Cardiac muscle cell (in vitro differentiated cells and primary cell): ENCODE results near the gene TOR4A. TPM values are rescaled to one million over a fixed set of nuclear protein-coding genes. Genes with fewer than 3 reads are reported as not detected.

ENCODE experiments used
- DNase-seq, 2 donors: peaks; one replicate each; pipeline versions ENCODE4 v3.0.0 to v3.0.0-alpha.2; 2010 to 2017; ENCODE audit warnings: low read depth in 1 of 2, low spot score in 1 of 2
- H3K27ac ChIP-seq: fragments of 200-600 bp; sonication (generic); 2 replicates; pipeline ENCODE4 v1.5.1; 2016
- H3K27me3 ChIP-seq: fragments of 200-600 bp; sonication (generic); 2 replicates; pipeline ENCODE4 v1.6.0; 2016; ENCODE audit warnings: control low read depth
- H3K36me3 ChIP-seq: fragments of 200-600 bp; sonication (generic); 2 replicates; pipeline ENCODE4 v1.5.1; 2016; ENCODE audit warnings: control low read depth
- H3K4me1 ChIP-seq: fragments of 200-600 bp; sonication (generic); 2 replicates; pipeline ENCODE4 v1.8.1; 2017; ENCODE audit warnings: low read depth, mild to moderate bottlenecking, mixed run types
- H3K4me3 ChIP-seq: fragments of 200-600 bp; sonication (generic); 2 replicates; pipeline ENCODE4 v1.5.1; 2016; ENCODE audit warnings: mild to moderate bottlenecking
- H3K9me3 ChIP-seq: fragments of 200-600 bp; sonication (generic); 2 replicates; pipeline ENCODE4 v1.5.1; 2017; ENCODE audit warnings: low read depth, mild to moderate bottlenecking, control low read depth
- polyA plus RNA-seq: library from polyadenylated mRNA; unstranded; fragments of >200 nt; fragmentation: Nextera tagmentation; extraction: Ambion mirVana; gene quantifications from 2 replicates; pipeline ENCODE4 v1.2.1, GENCODE V29; 2016
- total RNA-seq: library from RNA; depleted of rRNA; stranded (reverse); fragments of >200 nt; gene quantifications from 2 replicates; pipeline ENCODE4 v1.2.3, GENCODE V29; 2016
- TF ChIP-seq, protein P1 (sequence below): IDR thresholded peaks from 2 replicates; pipeline ENCODE4 v1.5.1; 2012; ENCODE audit warnings: low read depth, mild to moderate bottlenecking, low read length

TOR4A gene
- total and polyA plus RNA-seq, 2 experiments from 2014 or later, result 18.5 to 51.4 TPM

DNA sequence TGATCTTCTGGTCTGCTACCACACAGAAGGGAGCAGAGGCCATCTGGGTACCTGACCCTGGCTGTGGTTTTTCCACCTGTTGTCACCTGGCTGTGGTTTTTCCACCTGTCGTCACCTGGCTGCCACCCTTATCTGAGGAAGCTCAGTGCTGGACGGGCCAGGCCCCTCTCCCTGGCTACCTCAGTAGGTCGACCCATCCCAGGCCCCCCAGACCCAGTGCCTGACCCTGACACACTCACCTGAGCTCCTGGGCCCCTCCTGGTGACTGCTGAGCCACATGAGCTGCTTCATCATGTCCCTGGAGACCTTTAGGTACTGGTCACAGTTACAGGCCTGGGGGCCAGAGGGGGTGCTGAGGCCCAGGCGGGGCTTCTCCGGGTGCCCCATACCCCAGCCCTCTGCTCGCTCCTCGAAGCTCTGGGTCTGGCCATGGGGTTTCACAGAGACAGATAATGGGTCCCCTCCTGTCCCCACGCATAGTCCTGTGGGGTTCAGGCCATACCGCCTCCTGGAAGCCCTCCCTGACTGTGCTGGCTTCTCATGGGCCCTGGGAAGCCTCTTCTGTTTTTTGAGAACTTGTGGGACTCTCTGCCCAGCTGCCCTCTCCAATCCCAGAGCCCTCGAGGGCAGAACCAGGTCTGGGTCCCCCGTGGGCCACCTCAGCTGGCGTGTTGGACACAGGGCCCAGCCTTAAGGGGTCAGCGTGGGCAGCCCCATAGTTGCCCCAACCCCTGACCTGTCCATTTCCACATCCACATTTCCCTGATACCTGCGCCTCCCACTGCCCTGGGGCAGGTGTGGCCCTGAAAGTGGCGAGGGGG, 32.1 kb downstream of the TOR4A start:
- Histone ChIP-seq H3K4me3 (no peak overlapping the region), H3K27me3 (no peaks in the 10 kb centered on the region), H3K9me3 (no peaks in the 10 kb centered on the region), H3K4me1 (peaks cover 12% of the 10 kb centered on the region), H3K36me3 (no peaks in the 10 kb centered on the region), H3K27ac (no peak overlapping the region)
- DNase-seq, result no peak
- TF ChIP-seq, protein P1, sequence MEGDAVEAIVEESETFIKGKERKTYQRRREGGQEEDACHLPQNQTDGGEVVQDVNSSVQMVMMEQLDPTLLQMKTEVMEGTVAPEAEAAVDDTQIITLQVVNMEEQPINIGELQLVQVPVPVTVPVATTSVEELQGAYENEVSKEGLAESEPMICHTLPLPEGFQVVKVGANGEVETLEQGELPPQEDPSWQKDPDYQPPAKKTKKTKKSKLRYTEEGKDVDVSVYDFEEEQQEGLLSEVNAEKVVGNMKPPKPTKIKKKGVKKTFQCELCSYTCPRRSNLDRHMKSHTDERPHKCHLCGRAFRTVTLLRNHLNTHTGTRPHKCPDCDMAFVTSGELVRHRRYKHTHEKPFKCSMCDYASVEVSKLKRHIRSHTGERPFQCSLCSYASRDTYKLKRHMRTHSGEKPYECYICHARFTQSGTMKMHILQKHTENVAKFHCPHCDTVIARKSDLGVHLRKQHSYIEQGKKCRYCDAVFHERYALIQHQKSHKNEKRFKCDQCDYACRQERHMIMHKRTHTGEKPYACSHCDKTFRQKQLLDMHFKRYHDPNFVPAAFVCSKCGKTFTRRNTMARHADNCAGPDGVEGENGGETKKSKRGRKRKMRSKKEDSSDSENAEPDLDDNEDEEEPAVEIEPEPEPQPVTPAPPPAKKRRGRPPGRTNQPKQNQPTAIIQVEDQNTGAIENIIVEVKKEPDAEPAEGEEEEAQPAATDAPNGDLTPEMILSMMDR, result no peak

- no peaks in the 10 kb centered on the region for H3K27me3 ChIP-seq
- no peak for DNase-seq
- TF ChIP-seq, protein P1, result no peak
- no peak overlapping the region for H3K4me3 ChIP-seq
- H3K4me1 ChIP-seq, result peaks cover 15% of the 10 kb centered on the region
- no peak overlapping the region for H3K27ac ChIP-seq
- H3K9me3 ChIP-seq, result no peaks in the 10 kb centered on the region
- H3K36me3 ChIP-seq, result no peaks in the 10 kb centered on the region
These were observed 32.9 kb downstream of the TOR4A start for GRCh38 chr9:137310189-137311052.

GRCh38 chr9:137311171-137311985, 33.9 kb downstream of the TOR4A start:
- DNase-seq, result no peak

DNA sequence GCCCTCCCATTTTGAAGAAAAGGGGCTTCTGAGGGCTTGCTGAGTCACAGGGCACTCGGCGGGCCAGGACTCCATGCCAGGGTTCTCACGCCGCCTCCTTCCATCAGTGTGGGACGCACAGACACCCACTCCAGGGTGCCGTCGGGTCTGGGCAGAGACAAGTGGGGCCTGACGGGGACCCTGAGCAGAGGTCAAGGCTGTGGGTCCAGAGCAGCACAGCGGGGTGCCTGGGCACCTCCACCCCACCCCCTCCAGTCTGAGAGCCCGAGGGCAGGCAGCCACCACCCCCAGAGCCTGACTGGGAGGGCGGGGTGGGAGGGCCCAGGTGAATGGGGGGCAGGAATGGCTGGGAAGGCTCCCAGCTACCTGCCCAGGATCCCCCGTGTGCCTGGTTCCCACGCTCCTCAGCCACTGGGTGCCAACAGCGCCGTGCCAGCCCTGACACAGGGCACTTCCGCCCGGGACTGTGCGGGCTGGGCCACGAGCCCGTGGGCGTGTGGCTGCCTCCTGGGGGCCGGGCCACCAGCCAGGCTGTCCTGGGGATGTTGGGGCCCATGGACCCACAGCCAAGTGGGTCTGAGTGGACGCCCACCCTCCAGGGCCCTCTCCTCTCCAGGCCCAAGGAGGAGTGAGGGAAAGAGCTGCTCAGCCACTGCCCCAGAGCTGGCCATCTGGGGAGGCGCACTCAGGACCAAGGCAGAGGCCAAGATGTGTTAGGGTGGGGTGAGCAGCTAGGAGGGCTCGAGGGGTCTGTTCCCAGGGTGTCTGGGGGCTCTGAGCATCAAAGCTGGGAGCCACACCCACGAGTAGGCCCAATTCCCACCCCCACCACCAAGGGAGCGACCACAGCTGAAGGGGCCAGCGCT, 34.7 kb downstream of the TOR4A start:
- Histone ChIP-seq H3K27me3 (no peaks in the 10 kb centered on the region), H3K27ac (no peak overlapping the region), H3K4me3 (no peak overlapping the region), H3K36me3 (no peaks in the 10 kb centered on the region), H3K4me1 (peaks cover 23% of the 10 kb centered on the region), H3K9me3 (no peaks in the 10 kb centered on the region)
- TF ChIP-seq, protein P1, result no peak
- DNase-seq, result no peak

More at GRCh38 chr9:137311171-137311985, 33.9 kb downstream of the TOR4A start:
- Histone ChIP-seq H3K4me3 (no peak overlapping the region), H3K27me3 (no peaks in the 10 kb centered on the region), H3K36me3 (no peaks in the 10 kb centered on the region), H3K4me1 (peaks cover 21% of the 10 kb centered on the region), H3K9me3 (no peaks in the 10 kb centered on the region), H3K27ac (no peak overlapping the region)
- TF ChIP-seq, protein P1, result no peak
